IMR-90 (cell line): ENCODE results near the gene CABP4.

ENCODE experiments used
- CEBPB ChIP-seq: IDR thresholded peaks from 2 replicates; pipeline ENCODE4 v1.6.1; 2012; ENCODE audit warnings: low read depth, low read length, improper control_type of control experiment
- CTCF ChIP-seq: conservative IDR thresholded peaks from 2 replicates; pipeline ENCODE4 v1.5.1; 2012; ENCODE audit warnings: mild to moderate bottlenecking, low read depth, low read length, improper control_type of control experiment
- MAZ ChIP-seq: IDR thresholded peaks from 2 replicates; pipeline ENCODE4 v1.6.1; 2012; ENCODE audit warnings: low read depth, mild to moderate bottlenecking, low read length, improper control_type of control experiment, moderate library complexity, borderline replicate concordance
- RFX5 ChIP-seq: IDR thresholded peaks from 2 replicates; pipeline ENCODE4 v1.8.0; 2012; ENCODE audit warnings: low read depth, mild to moderate bottlenecking, low read length, moderate library complexity

GRCh38 chr11:67483831-67484665 is 28.9 kb downstream of the CABP4 start:
- TF ChIP-seq CTCF (no peak), CEBPB (no peak), RFX5 (no peak), MAZ (no peak)
